ENCODE results near the gene NLRP7. TPM values are rescaled to one million over a fixed set of nuclear protein-coding genes. Genes with fewer than 3 reads are reported as not detected.

The NLRP7 gene
- total and polyA plus RNA-seq, 2 of the 4 experiments (the other 2 are of a cell fraction): not detected

DNA sequence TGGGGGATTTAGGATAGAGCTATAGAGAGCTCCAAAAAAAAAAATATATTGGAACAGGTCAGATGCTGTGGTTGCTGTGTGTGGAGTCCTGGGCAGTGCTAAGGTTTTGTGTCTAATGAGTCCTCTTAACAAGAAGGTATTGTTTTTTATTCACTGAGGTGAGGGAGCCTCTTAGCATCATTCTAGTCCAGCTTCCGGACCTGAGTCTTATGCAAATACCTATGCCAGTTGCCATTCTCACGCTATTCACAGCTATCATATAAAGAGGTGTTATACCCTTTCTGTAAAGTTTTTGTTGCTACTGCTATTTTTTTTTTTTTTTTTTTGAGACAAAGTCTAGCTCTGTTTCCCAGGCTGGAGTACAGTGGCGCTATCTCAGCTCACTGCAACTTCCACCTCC, 20.3 kb upstream of the NLRP7 start:
- ChIA-PET POLR2A (ENCODE audit: unreplicated experiment) (no interaction called here), CTCF (no interaction called here)
- Histone ChIP-seq H2AK9ac (replicated peaks; ENCODE audit: low read depth, low read length, poor library complexity) (no peak overlapping the region), H3K9me1 (ENCODE audit: insufficient read depth, low read length) (no peaks in the 10 kb centered on the region), H2BK5ac (ENCODE audit: low read depth, low read length, poor library complexity, severe bottlenecking) (no peak overlapping the region), H2BK120ac (ENCODE audit: low read depth, low read length) (no peak overlapping the region), H3K56ac (ENCODE audit: extremely low read depth, insufficient read depth, low read length) (no peak overlapping the region), H3K9ac (ENCODE audit: low read depth, low read length) (no peak overlapping the region), H2BK15ac (ENCODE audit: low read depth, low read length) (no peak overlapping the region), H3K14ac (replicated peaks; ENCODE audit: low read depth, low read length) (no peak overlapping the region), H2AK5ac (ENCODE audit: low read depth, low read length) (no peak overlapping the region), H3K9me3 (ENCODE audit: control insufficient read depth, insufficient read depth, low read length) (peaks cover 14% of the 10 kb centered on the region), H3K4me2 (ENCODE audit: low read depth, low read length) (no peak overlapping the region), H3K36me3 (ENCODE audit: control insufficient read depth, insufficient read depth, low read length) (no peaks in the 10 kb centered on the region), H4K91ac (ENCODE audit: insufficient read depth, low read depth, low read length) (no peak overlapping the region), H3K4ac (ENCODE audit: low read depth, low read length) (no peak overlapping the region), H3K27me3 (ENCODE audit: control insufficient read depth, insufficient read depth, low read length) (no peaks in the 10 kb centered on the region), H2AFZ (replicated peaks; ENCODE audit: low read length, poor library complexity) (no peak overlapping the region), H3K27ac (ENCODE audit: insufficient read depth, low read length) (no peak overlapping the region), H3K79me1 (ENCODE audit: low read depth in 1 of 2, low read length in 2 of 2) (no peaks in the 10 kb centered on the region), H4K5ac (ENCODE audit: low read depth, low read length) (no peak overlapping the region), H2BK20ac (ENCODE audit: low read depth, low read length) (no peak overlapping the region), H4K20me1 (ENCODE audit: insufficient read depth, low read length) (no peaks in the 10 kb centered on the region), H3K18ac (ENCODE audit: low read depth, low read length) (no peak overlapping the region), H3K4me1 (ENCODE audit: control insufficient read depth, insufficient read depth, low read length) (no peaks in the 10 kb centered on the region), H4K8ac (ENCODE audit: low read depth in 2 of 2, low read length in 2 of 2) (no peak overlapping the region), H3K23ac (ENCODE audit: low read depth, low read length) (no peak overlapping the region), H3K4me3 (ENCODE audit: insufficient read depth, low read depth, low read length) (no peak overlapping the region)
- intact Hi-C loops (cut with micrococcal nuclease): no loop called here
- WGBS, 2 experiments (ENCODE audit: extremely low coverage in 2 of 2, insufficient read length in 1 of 2): no CpG with 5 or more reads among the region's 3 CpGs
- ATAC-seq (ENCODE audit: low read depth) (no peak), DNase-seq (no peak)
- dilution Hi-C loops (cut with HindIII; ENCODE audit: low sequenced_read_pairs, unreplicated experiment): no loop called here
- TF ChIP-seq MAFK (IDR thresholded peaks at IDR 0.05; ENCODE audit: low read depth, low read length) (no peak), RAD21 (IDR thresholded peaks at IDR 0.05; ENCODE audit: low read length) (no peak), MAZ (IDR thresholded peaks at IDR 0.05; ENCODE audit: borderline replicate concordance, low read depth, low read length) (no peak), NFE2L2 (IDR thresholded peaks at IDR 0.05; ENCODE audit: low read depth, low read length) (no peak), RFX5 (IDR thresholded peaks at IDR 0.05; ENCODE audit: low read depth, low read length) (no peak), CEBPB (IDR thresholded peaks at IDR 0.05; ENCODE audit: low read depth, low read length) (no peak), RCOR1 (IDR thresholded peaks at IDR 0.05; ENCODE audit: insufficient replicate concordance, low read length) (no peak), USF2 (IDR thresholded peaks at IDR 0.05; ENCODE audit: low read depth, low read length) (no peak), POLR2A (IDR thresholded peaks at IDR 0.05; ENCODE audit: low read depth, low read length) (no peak), BHLHE40 (IDR thresholded peaks at IDR 0.05; ENCODE audit: low read depth, low read length) (no peak), CTCF (conservative IDR thresholded peaks at IDR 0.05; ENCODE audit: low read depth, low read length) (no peak), MXI1 (IDR thresholded peaks at IDR 0.05; ENCODE audit: borderline replicate concordance, low read depth, low read length) (no peak), SMC3 (IDR thresholded peaks at IDR 0.05; ENCODE audit: low read depth, low read length) (no peak), FOS (IDR thresholded peaks at IDR 0.05; ENCODE audit: low read depth, low read length) (no peak), CHD1 (IDR thresholded peaks at IDR 0.05; ENCODE audit: low read depth, low read length) (no peak)
- TF ChIP-seq, protein P1, sequence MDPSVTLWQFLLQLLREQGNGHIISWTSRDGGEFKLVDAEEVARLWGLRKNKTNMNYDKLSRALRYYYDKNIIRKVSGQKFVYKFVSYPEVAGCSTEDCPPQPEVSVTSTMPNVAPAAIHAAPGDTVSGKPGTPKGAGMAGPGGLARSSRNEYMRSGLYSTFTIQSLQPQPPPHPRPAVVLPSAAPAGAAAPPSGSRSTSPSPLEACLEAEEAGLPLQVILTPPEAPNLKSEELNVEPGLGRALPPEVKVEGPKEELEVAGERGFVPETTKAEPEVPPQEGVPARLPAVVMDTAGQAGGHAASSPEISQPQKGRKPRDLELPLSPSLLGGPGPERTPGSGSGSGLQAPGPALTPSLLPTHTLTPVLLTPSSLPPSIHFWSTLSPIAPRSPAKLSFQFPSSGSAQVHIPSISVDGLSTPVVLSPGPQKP (IDR thresholded peaks at IDR 0.05; ENCODE audit: borderline replicate concordance, low read depth, low read length): no peak
- BruUV-seq (replicated peaks): no TSS peak
- in situ Hi-C loops (cut with MboI; ENCODE audit: low sequenced_read_pairs): no loop called here

All from IMR-90 (cell line).